DMS114 treated with DMSO at 0.1 percent for 48 hours (cell line): ENCODE results near the gene TULP1.
A peak's percentile ranks its signal among the peaks of the same experiment; 100 is the strongest.
"Not testable (repeated sequence)": the region's sequence is repeated elsewhere in the genome, so short reads cannot be mapped to it uniquely, and the experiment has no call there.

Experiments used
- DNase-seq: peaks from one replicate; lab custom pipeline; 2025; ENCODE audit not compliant: unreplicated experiment; lab: John Stamatoyannopoulos, UW

TULP1 gene

DNA sequence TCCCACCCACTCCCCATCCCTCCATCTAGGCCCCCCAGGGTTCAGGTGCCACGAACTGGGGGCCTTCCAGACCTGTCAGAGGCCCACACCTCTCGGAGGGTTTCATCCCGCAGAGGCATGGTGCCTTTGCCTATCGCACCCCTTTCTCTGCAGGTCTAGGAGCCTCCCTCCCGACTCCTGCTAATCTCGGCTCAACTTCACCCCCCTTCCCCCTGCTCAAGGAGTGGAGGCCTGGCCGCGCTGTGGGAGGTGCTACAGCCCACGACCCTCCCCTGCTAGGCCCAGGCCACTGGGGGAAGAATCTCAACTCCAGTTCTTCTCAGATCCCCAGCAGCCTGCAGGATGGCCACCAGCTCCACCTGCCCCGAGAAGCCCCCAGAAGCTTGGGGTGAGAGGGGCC, at the start of gene TULP1:
Gene TULP1, minus strand, starts transcription at position 157 of the 400 bp plus-strand sequence. Its CDS starts 38 bp downstream, at position 119.
- no peak for DNase-seq

DNA sequence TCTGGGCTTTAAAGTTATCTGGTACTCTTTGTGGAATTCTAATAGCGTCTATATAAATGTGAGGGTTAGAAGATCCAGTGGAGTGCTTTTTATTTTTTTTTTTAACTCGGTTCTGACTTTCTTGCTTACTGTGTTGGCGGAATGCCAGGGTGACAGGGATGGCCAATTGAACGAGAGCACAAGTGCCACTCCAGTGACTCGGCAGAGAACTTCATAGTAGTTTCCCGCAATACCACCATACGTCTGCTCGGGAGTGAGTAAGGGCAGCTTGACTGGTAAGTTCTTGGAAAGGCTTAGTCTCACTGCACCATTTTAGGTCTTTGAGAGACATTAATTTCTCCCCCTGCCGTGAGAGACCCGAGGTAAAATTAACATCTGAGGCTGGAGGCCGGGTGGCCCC, 49.4 kb upstream of the TULP1 start:
- no peak for DNase-seq

DNA sequence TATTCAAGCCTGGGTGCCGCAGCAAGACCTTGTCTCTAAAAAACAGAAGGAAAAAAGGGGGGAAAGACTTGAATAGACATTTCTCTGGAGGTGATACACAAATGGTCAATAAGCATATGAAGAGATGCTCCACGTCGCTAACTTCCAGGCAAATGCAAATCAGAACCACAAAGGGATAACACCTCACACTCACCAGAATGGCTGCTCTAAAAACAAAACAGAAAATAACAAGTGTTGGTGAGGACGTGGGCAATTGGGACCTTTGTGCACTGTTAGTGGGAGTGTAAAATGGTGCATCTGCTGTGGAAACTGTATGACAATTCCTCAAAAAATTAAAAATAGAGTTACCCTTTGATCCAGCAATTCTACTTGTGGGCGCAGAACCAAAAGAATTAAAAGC, 48.4 kb upstream of the TULP1 start:
- DNase-seq, result no peak

DNA sequence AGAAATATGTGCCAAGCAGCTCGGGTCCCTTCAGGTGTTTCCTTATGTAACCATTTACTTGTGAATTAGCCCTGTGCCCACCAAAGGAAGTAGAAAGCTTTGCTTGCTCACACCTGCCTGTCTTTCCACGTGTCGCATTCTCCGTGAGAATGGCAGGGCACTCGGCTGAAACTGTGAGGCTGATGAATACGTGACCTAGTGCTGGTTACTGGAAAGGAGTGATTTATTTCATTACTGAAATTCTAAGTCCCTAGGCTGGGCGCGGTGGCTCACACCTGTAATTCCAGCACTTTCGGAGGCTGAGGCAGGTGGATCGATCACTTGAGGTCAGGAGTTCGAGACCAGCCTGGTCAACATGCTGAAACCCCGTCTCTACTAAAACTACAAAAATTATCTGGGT, 45.9 kb upstream of the TULP1 start:
- no peak for DNase-seq

DNA sequence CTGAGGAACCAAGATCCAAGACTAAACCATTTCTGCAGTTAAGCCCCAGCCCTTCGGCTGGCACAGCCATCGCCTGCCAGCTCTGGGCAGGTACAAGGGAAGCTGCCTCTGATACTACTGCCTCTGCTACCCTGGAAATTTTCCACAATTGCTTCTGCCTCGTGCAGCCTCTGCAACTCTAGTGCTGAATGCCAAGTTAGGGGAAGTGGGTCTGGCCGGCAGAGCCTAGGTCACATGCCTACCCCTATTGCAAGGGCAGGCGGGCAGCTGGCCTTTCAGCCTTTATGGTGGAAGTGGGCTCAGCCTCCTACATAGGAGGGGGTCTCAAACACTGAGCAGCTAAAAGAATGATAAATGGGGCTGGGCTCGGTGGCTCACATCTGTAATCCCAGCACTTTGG, 44.5 kb upstream of the TULP1 start:
- no peak for DNase-seq

DNA sequence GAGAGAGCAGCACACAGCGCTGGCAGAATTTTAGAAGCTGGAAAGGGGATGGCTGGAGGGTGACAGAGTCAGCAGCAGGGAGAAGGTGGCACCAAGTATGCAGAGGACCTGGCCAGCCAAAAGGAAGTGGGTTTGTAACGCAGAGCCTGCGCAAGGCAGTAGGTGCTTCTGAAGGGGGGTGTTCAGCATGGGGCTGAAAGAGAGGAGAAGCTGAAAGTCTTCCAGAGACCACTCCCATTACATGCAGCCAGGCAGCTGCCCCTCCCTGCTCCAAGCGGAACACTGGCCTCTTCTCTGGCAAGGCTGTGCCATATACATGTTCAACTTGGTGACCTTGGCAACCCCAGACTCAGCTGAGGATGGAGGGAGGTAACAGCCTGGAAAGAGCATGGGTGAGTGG, 42.1 kb upstream of the TULP1 start:
- DNase-seq, result no peak

DNA sequence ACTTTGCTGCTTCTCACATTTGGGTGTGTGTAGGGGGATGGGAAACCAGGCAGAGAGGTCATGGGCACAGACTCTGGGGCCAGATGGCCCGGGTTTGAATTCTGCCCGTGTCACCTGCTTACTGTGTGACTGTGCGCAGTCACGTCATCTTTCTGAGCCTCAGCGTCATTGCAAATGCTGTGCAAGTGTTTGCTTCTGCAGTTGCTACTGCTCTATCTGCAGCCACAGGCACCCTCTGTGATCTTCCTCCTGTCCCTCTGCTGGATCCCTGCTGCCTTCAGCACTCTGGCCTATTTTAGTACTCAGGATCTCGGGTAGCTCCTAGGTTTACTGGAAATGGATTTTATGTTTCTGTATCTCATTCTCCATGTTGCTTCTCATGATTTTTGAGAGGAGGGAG, 40.6 kb upstream of the TULP1 start:
- DNase-seq, result no peak

DNA sequence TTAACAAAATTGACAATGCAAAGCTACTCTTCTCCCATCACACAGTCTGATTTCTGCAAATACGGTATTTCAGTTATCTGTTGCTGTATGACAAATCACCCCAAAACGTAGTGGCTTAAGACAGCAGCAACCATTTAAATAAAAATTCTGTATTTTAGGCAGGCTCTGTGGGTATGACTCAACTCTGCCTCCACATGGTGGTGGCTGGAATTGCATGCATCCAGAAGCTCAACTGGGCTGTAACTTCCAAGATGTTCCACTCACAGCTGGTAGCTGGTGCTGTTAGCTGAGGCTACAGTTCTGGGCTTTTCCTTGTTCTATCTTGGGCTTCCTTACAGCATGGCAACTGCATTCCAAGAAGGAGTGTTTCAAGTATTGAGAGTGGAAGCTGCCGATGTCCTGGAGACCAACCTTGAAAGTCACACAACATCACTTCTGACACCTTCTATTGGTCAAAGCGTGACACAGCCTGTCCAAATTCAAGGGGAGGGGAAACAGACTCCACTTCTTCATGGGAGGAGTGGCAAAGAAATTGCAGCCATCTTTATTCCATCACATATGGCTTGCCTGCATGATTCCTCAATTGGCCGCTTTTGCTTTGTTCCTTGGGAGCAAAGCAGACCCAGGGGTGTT, 39.7 kb upstream of the TULP1 start:
- DNase-seq, result no peak

DNA sequence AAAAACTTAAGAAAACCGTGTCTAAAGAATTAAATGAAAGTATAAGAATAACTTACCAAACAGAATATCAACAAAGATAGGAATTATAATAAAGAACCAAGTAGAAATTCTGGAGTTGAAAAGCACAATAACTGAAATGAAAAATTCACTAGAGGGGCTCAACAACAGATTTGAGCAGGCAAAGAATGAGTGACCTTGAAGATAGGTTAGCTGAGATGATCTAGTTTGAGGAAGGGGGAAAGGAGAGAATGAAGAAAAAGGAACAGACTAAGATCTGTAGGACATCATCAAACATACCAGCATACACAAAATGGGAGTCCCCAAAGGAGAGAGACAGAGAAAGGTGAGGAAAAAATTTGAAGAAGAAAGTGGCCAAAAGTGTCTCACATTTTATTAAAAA, 37.7 kb upstream of the TULP1 start:
- no peak for DNase-seq

DNA sequence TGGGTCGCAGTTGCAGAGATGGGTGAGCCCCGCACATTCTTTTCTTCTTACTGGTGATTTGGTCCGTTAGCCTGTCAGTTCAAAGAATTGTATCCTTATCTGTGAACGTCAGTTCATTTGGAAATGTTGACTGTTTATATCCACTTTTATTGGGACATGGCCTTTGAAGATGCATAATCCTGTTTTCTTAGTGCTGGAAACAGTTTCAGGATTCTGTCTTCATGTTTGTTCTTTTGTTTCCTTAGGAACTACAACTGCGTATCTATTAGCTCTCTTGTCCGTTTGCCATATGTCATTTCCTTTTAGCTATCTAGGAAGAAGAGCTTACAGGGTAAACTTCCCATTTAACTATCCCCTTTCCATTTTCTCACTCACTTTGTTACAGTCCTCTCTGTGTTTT, 35.0 kb upstream of the TULP1 start:
- DNase-seq, result no peak

DNA sequence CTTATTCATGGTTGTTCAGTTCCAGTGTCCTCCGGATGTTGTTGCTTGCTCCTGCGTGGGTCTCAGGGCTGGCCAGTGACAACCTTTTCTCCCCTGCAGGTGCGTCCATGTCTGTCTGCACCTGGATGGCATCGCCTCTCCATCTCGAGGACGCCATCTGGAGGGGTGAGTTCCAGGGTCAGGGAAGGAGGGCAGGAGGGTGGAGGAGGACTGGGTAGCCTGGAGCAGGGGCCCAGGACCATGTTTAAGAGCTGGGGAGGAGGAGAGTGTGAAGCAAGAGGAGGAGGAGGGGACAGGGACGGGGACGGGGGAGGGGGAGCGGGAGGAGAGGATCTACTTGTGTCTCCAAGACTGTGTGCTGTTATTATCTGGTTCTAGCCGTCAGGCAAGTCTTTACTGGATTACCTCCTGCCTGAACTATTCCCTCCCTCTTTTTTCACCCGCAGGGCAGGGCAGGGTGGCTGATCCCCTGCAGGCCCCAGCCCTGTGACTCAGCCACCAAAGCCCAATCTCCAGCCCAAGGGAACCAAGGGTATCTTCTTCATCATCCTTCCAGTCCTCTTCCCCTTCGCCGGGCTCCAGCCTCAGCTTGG, 32.2 kb upstream of the TULP1 start:
- no peak for DNase-seq

DNA sequence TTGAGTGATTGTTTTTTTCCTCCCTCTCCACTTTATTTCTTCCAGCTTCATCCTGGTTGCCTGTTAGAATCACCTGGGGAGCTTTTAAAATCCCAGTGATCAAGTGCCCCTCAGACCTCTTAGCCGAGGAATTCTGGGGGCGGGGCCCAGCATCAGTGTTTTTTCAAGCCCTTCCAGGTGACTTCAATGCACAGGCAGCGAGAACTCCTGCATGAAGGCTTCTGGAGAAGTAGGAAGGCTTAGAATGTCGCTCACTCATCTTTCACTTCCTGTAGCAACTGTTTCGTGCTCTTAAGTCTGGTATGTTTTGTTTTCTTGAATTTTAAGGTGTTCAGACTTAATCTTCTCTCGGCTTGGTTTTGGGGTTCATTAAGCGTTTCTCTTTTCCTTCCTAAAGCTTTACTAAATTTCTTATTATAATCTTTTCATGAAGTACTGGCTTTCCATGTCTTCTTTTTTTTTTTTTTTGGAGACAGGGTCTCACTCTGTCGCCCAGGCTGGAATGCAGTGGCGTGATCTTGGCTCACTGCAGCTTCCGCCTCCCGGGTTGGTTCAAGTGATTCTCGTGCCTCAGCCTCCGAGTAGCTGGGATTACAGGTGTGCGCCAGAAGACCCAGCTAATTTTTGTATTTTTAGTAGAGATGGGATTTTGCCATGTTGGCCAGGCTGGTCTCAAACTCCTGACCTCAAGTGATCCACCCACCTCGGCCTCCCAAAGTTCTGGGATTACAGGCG, 30.9 kb upstream of the TULP1 start:
- DNase-seq, result no peak

DNA sequence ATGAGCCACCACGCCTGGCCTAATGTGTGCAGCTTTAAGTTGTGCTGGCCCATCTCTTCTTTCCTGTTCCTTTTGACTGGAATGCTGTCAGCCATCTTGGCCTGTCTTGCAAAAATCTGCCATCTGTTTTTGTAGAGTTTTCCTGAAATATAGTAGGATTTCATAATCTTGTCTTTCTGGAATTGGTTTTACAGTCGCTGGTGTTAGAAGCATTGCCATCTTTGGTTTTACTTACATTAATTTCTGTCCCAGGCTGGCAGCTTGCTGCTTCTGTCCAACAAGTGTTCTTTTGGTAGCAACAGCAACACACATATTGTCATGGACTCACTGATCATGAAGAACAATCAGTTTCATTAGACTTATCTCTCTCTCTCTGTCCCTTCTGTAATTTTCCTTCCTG, 29.1 kb upstream of the TULP1 start:
- DNase-seq, result no peak

DNA sequence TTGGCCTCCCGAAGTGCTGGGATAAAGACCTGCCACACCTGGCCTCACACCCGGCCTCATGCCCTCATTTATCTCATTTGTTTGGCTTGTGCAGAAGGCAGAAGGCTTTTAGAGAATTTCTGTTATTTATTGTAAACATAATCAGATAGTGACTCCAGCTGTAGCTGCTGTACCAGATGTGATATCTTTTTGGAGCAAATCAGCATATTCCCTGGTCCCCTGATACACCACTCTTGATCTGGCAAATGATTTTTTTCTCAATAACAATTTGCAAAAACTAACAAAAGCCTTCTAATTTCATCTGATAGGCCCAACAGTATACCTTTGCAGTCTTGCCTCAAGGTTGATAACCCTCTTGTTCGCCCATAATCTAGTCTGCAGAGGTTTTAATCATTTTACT, 26.5 kb upstream of the TULP1 start:
- DNase-seq, result no peak

DNA sequence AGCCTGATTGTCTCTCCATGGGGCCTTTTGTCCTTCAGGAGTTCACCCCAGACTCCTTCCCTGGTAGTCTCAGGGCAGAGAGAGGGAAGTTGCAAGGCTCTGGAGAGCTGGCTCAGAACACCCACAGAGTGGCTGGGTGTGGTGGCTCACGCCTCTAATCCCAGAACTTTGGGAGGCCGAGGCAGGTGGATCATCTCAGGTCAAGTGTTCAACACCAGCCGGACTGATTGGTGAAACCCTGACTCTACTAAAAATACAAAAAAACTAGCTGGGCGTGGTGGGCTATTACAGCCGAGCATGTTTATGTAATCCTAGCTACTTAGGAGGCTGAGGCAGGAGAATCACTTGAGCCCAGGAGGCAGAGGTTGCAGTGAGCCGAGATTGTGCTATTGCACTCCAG, 23.2 kb upstream of the TULP1 start:
- not testable (repeated sequence) for DNase-seq

DNA sequence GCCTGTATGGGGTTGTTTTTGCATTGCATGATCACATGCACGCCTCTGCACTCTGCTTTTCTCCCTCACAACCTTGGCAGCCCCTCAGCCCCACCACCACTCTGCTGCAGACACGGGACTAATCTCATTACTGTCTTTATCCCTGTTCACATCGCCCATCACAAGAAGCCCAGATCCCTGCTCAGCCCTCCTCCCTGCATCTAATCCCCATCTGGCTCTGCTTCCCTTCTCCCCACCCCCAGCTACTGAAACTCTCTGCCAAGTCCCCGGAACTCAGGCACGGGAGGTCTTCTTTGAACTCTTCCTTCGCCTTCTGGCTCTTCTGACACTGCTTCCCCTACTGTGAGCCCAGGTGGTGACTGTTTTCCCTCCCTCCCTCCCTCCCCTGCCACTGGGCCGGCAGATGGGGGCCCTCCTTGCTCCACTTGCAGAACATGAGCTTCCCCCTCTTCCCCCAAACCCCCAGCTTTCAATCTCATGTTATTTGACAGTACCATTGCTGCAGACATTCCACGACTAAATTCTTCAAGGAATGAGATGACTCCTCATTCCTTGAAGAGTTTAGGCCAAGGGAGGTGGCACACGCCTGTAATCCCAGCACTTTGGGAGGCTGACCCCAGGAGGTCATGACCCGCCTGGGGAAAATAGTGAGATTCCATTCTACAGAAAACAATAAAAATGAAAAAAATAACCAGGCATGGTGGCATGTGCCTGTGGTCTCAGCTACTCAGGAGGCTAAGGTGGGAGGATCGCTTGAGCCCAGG, 21.9 kb upstream of the TULP1 start:
- no peak for DNase-seq

DNA sequence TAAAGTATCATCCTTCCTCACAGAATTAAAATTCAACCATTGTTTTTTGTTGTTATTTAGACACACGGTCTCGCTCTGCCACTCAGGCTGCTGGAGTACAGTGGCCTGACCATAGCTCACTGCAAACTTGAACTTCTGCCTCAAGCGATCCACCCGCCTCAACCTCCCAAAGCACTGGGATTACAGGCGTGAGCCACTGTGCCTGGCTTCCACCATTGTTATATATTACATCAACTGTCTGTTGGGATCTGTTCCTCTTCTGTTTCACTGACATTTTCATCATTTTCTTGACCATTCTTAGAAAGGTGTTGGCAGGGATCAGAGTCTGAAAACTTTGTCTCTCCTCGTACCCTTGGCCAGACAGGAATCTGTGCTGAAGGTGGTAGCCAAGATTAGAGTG, 21.3 kb upstream of the TULP1 start:
- DNase-seq, result no peak

DNA sequence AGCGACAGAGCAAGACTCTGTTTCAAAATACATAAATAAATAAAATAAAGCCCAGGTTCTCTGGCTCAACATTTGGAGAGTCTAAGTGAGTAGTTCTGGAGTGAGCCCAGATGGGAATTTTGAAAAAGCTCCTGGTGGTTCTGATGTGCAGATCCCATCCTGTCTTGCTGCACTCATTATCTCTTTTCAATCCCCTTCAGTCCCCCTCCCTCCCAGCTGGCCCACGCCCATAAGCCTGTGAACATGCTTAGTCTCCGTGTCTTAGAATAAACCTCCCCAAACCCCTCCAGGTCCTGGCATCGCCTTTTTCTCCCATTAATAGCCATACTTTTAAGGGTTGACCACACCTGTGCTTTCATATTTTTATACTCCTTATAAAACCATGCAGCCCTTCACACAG, 19.4 kb upstream of the TULP1 start:
- DNase-seq, result no peak

DNA sequence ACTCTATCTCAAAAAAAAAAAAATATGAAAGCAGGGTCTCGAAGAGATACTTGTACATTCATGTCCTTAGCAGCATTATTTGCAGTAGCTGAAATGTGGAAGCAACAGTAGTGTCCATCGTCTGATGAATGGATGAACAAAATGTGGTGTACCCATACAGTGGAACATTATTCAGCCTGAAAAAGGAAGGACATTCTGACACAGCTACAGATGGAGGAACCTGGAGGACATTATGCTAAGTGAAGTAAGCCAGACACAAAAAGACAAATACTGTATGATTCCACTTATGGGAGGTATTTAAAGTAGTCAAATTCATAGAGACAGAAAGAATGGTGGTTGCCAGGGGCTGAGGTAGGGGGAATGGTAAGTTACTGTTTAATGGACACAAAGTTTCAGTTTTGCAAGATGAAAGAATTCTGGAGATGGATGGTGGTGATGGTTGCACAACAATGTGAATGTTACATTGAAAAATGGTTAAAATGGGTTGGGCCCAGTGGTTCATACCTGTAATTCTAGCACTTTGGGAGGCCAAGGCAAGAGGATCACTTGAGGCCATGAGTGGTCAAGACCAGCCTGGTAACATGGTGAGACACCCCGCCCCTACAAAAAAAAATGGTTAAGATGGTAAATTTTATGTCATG, 11.8 kb upstream of the TULP1 start:
- DNase-seq, result no peak

DNA sequence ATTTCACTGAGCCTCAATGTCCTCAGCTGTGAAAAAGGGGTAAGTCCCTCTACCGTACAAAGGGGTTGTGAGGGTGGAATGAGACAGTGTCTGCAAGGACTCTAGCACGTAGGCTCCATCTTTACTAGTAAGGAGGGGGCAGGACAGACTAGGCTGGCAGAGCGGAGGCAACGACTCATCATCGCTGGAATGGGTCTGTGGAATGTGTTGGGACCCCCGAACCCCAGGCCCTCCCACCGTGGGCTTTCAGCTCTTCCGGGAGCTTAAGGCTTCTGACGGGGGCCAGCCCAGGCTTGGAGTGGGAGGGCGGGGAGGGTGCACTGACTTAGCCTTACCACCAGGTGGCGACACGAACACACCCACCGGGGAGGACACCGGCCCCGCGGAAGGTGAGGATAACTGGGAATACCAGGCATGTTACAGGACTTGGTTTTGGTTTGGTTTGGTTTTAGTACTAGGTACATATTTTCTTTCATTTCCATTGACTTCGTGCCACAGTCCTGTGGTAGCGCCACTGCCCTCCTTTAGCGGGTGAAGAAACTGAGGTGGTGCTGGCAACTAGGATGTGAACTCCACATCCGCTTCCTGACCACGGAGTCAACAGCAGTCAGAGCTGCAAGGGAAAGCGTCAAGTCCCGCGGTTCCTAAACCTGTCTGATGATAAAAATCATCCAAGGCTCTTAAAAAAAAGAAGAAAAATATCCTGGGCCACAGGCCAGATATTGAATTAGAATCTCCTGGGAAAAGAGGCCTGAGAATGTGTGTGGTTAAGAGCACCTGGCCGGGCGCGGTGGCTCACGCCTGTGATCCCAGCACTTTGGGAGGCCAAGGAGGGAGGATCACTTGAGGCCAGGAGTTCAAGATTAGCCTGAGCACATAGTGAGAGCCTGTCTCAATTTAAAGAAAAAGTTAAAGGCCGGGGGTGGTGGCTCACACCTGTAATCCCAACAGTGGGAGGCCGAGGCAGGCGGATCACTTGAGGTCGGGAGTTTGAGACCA, 10.3 kb upstream of the TULP1 start:
- peak; percentile 58 for DNase-seq
